Upper lobe of left lung (tissue), 6 donors: Measurements from ENCODE around the gene ZDHHC4. TPM values are rescaled to one million over a fixed set of nuclear protein-coding genes. Genes with fewer than 3 reads are reported as not detected.

Experiments used
- ATAC-seq, 2 donors: fragments of 200-7000 bp; cut with Tn5 transposase; one replicate each; pipeline ENCODE4 v1.9.1; 2022; ENCODE audit warnings: mild to moderate bottlenecking in 2 of 2, moderate library complexity in 2 of 2; ENCODE audit not compliant: low FRiP score in 2 of 2
- DNase-seq, 2 donors: peaks; one replicate each; pipeline ENCODE4 v3.0.0-alpha.2; 2019 to 2020
- H3K27ac ChIP-seq, 4 donors: fragments of 200-600 bp; sonication (generic); one replicate each; pipeline ENCODE4 v1.5.1; 2016 to 2019
- H3K27me3 ChIP-seq, 4 donors: fragments of 200-600 bp; sonication (generic); one replicate each; pipeline ENCODE4 v1.5.1; 2017 to 2019
- H3K36me3 ChIP-seq, 4 donors: fragments of 200-600 bp; sonication (generic); one replicate each; pipeline ENCODE4 v1.5.1; 2016 to 2019
- H3K4me1 ChIP-seq, 4 donors: fragments of 200-600 bp; sonication (generic); one replicate each; pipeline ENCODE4 v1.5.1; 2018 to 2019
- H3K4me3 ChIP-seq, 4 donors: fragments of 200-600 bp; sonication (generic); one replicate each; pipeline ENCODE4 v1.5.1; 2017 to 2019; ENCODE audit warnings: mild to moderate bottlenecking in 2 of 4, moderate library complexity in 1 of 4
- H3K9me3 ChIP-seq, 4 donors: fragments of 200-600 bp; sonication (generic); one replicate each; pipeline ENCODE4 v1.5.1; 2018 to 2019
- CTCF ChIP-seq, 6 experiments: fragments of 450-650 bp in 4 of 6; fragments of 200-600 bp in 2 of 6; sonication (generic) in 2 of 6; IDR thresholded peaks; one replicate each; pipeline ENCODE4 v1.5.1; 2016 to 2019; ENCODE audit warnings: antibody characterized with exemption in 6 of 6
- EP300 ChIP-seq, 4 donors: sonication (generic); formaldehyde crosslinking; IDR thresholded peaks; one replicate each; pipeline ENCODE4 v1.5.1; 2017; ENCODE audit warnings: antibody characterized with exemption in 4 of 4, control low read depth in 2 of 4
- POLR2A ChIP-seq, 4 donors: fragments of 450-650 bp; IDR thresholded peaks; one replicate each; pipeline ENCODE4 v1.5.1; 2016 to 2017; ENCODE audit warnings: antibody characterized with exemption in 4 of 4, mild to moderate bottlenecking in 2 of 4
- POLR2AphosphoS5 ChIP-seq, 2 donors: sonication (generic); formaldehyde crosslinking; IDR thresholded peaks; one replicate each; pipeline ENCODE4 v1.5.1; 2017; ENCODE audit warnings: antibody characterized with exemption in 2 of 2
- WGBS, 2 donors: methylation state at CpG; one replicate each; pipeline ENCODE4 v1.1.5; 2017 to 2018; 5-methylcytosine and 5-hydroxymethylcytosine counted together
- total RNA-seq, 6 donors: library from RNA; depleted of rRNA in 4 of 6; stranded (reverse); fragments of >200 nt in 4 of 6; gene quantifications; one replicate each; pipeline versions ENCODE4 v1.1.0 to v1.2.1, GENCODE V29; 2016 to 2021
- donor health status: DM: no; HTN: no; CAD: no; lungs with moderate emphysema.
- donor health status: DM: no; HTN: yes; CAD: no; lungs with severe emphysema.

ZDHHC4 gene
- total RNA-seq, 6 donors from 2014 or later: 24.2 to 57.9 (median 48.4) TPM

GRCh38 chr7:6542368-6542767, 34.9 kb upstream of the ZDHHC4 start:
- Histone ChIP-seq H3K27ac (no peak overlapping the region), H3K9me3 (no peaks in the 10 kb centered on the region), H3K27me3 (no peaks in the 10 kb centered on the region), H3K36me3 (no peaks in the 10 kb centered on the region), H3K4me3 (no peak overlapping the region), H3K4me1 (no peaks in the 10 kb centered on the region)
- no peak for ATAC-seq
- WGBS, 2 donors: 80 to 93% methylated on average over 1 of the region's 1 CpG
- DNase-seq: no peak
- TF ChIP-seq POLR2A (IDR thresholded peaks at IDR 0.05) (no peak), POLR2AphosphoS5 (IDR thresholded peaks at IDR 0.05) (no peak), CTCF (IDR thresholded peaks at IDR 0.05) (no peak), EP300 (IDR thresholded peaks at IDR 0.05) (no peak)

DNA sequence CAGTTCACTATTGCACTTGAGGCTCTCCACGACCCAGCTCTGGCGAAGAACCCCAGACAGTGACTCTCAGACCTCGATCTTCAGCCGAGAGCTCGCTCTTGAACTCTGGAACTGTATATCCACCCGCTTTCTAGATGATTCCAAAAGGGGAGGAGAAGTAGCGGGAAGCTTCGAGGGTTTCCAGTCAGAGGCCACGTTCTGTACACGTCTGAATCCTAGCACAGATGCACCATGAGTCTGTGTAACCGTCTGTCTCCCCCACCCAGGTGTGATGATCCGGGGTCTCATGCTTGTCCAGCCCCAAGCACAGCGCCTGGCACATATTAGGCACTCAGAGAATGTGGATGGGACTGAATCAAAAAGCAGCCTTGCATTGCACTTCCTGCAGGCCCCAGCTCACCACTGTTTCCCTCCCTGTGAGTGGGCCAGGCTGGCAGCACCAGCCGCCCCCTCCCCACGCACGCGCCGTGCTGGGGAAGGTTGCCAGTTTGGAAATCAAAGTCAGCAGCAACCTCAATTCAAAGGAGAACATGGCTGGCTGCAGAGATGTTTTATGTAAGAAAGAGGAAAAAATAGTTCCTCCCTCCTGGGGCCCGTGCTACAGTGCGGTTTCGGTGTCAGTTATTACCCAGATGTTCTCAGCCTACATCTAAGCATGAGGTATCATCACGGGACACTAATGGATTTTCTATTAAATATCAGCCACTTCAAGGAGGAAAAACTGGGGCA, 31.7 kb upstream of the ZDHHC4 start:
- Histone ChIP-seq H3K4me1 (no peaks in the 10 kb centered on the region), H3K27ac (no peak overlapping the region), H3K27me3 (no peaks in the 10 kb centered on the region), H3K4me3 (no peak overlapping the region), H3K9me3 (no peaks in the 10 kb centered on the region), H3K36me3 (no peaks in the 10 kb centered on the region)
- TF ChIP-seq POLR2A (IDR thresholded peaks at IDR 0.05) (no peak), CTCF (IDR thresholded peaks at IDR 0.05) (no peak), EP300 (IDR thresholded peaks at IDR 0.05) (no peak), POLR2AphosphoS5 (IDR thresholded peaks at IDR 0.05) (no peak)
- DNase-seq (no peak), ATAC-seq (no peak)
- WGBS, 2 donors: 72 to 77% methylated on average over 22 of the region's 22 CpGs

DNA sequence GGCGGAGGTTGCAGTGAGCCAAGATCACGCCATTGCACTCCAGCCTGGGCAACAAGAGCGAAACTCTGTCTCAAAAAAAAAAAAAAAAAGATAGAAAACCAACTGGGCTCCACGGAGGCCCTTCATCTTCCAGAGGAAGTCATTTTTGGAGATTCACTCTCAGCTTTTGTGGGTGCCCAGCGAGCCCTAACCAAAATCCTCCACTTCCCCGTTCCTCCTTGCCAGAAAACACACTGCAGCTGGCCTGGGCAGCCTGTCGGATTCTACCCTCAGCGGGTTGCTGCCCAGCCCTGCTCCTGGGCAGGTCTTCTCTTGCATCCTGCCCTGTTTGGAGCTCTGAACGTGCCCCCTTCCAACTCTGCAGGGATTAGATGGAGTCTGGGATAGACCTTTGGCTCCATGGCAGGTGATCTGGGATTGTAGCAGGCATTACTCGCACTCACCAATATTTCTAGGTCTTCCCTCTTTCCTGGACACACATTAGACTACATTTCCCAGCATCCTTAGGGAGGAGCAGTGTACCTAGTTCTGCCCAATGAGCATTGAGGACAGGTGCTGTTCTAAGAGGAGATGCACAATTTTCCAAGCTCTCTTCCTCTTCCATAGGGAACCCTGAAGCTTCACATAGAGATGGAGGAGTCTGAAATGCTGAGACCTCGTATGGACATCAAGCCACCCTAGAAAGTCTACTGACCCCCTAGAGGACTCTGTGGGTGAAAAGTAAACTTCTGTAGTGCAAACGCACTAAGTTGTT, 30.6 kb upstream of the ZDHHC4 start:
- no peaks in the 10 kb centered on the region for H3K27me3 ChIP-seq
- no peak overlapping the region for H3K27ac ChIP-seq
- DNase-seq: no peak
- H3K36me3 ChIP-seq: no peaks in the 10 kb centered on the region
- TF ChIP-seq CTCF (IDR thresholded peaks at IDR 0.05) (no peak), POLR2AphosphoS5 (IDR thresholded peaks at IDR 0.05) (no peak), EP300 (IDR thresholded peaks at IDR 0.05) (no peak), POLR2A (IDR thresholded peaks at IDR 0.05) (no peak)
- WGBS, 2 donors: 70 to 80% methylated on average over 12 of the region's 12 CpGs
- no peaks in the 10 kb centered on the region for H3K9me3 ChIP-seq
- ATAC-seq: no peak
- H3K4me3 ChIP-seq: no peak overlapping the region
- no peaks in the 10 kb centered on the region for H3K4me1 ChIP-seq

DNA sequence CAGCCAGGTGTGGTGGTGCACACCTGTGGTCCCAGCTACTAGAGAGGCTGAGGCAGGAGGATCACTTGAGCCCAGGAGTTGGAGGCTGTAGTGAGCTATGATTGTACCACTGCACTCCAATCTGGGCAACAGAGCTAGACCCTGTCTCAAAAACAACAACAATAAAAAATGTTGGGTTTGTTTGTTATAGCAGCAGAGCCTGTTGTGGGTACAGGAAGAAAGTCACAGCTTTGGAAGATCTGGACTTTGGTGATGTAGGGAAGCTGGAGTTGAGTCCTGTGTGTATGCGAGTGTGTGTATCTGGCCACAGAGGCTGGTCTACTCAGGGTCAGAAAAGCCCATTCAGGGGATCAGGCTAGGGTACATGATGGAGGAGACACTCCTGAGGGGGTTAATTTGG, 29.9 kb upstream of the ZDHHC4 start:
- no peak for DNase-seq
- no peaks in the 10 kb centered on the region for H3K4me1 ChIP-seq
- H3K4me3 ChIP-seq: no peak overlapping the region
- H3K27ac ChIP-seq: no peak overlapping the region
- no peaks in the 10 kb centered on the region for H3K36me3 ChIP-seq
- no peak for ATAC-seq
- no peaks in the 10 kb centered on the region for H3K27me3 ChIP-seq
- WGBS, 2 donors: 94 to 95% methylated on average over 1 of the region's 1 CpG
- H3K9me3 ChIP-seq: no peaks in the 10 kb centered on the region
- TF ChIP-seq POLR2AphosphoS5 (IDR thresholded peaks at IDR 0.05) (no peak), EP300 (IDR thresholded peaks at IDR 0.05) (no peak), CTCF (IDR thresholded peaks at IDR 0.05) (no peak), POLR2A (IDR thresholded peaks at IDR 0.05) (no peak)
